ENCODE measurements around the gene C2orf66. TPM values are rescaled to one million over a fixed set of nuclear protein-coding genes. Genes with fewer than 3 reads are reported as not detected.
A peak's percentile ranks its signal among the peaks of the same experiment; 100 is the strongest.

Gene C2orf66
- polyA plus RNA-seq, 1 experiment = 0.05 TPM

DNA sequence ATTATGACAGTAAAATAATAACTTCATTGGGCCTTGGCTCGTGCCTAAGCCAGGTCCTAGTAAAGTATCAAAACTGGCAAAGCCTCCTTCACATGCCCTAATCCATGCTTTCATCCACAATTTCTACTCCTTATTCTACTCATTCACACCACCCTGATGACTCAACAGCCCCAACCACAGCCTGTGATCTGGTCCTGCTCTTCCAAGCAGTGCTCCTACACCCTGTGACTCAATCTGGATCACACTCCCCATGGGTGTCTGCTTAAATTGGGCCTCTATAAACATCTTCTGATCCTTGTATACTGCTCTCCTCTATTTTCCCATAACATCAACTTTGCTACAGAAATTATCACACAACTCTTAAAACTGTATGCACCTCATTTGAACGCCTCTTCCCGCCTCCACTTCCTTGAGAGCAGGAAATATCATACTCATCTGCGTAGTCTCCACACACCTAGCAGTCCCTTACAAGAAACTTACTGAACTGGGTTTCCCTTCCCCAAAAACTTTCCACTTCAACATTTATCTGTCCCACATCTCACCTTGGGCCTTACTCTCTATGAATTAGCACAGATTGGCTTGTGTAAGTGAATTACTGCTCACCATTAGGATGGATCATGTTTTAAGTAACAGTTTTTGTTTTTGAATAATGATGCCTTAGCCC, 25.6 kb downstream of the C2orf66 start:
- CTCF ChIA-PET = no interaction called here
- no peak for TF ChIP-seq CTCF (IDR thresholded peaks at IDR 0.05; ENCODE audit: low read depth, low read length)
- H3K27ac ChIP-seq (ENCODE audit: low read depth, low read length) = no peak overlapping the region

GRCh38 chr2:196767101-196767500, 42.1 kb downstream of the C2orf66 start:
- ChIA-PET POLR2A (no interaction called here), CTCF (interaction anchor here (0.6 to 6.4 kb wide), 2 partner anchors 16 to 689 kb away, joined by 3 to 49 read pairs; no protein-coding TSS in a partner anchor)
- Histone ChIP-seq H3K27me3 (ENCODE audit: control insufficient read depth, insufficient read depth, low read length) (no peaks in the 10 kb centered on the region), H3K9me3 (ENCODE audit: control insufficient read depth, insufficient read depth, low read length) (no peaks in the 10 kb centered on the region), H3K27ac (ENCODE audit: low read depth, low read length) (no peak overlapping the region), H3K4me3 (ENCODE audit: low read depth, low read length) (no peak overlapping the region)
- no peak for TF ChIP-seq CTCF (IDR thresholded peaks at IDR 0.05; ENCODE audit: low read depth, low read length)
- DNase-seq (ENCODE audit: low read depth, low spot score) = no peak

More for the DNA sequence above, 25.6 kb downstream of the C2orf66 start:
- POLR2A ChIA-PET = no interaction called here
- Histone ChIP-seq H3K4me3 (ENCODE audit: low read depth, low read length) (no peak overlapping the region), H3K9me3 (ENCODE audit: control insufficient read depth, insufficient read depth, low read length) (no peaks in the 10 kb centered on the region), H3K27me3 (ENCODE audit: control insufficient read depth, insufficient read depth, low read length) (no peaks in the 10 kb centered on the region)
- no peak for DNase-seq (ENCODE audit: low read depth, low spot score)

DNA sequence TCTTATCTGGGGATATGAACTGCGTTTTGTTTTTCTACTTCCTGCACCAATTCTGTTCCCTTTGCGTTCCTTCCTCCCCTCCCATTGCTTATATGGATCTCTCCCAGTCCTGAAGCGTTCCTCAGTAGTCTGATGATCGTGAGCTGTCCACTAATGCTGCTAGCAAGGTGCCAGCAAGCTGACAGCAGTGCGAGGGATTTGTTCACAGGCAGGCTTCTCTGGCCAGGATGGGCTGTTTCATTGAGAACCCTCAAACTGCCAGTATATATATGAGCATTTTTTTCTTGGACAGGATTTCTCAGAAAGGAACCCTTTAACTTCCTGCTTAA, 49.8 kb downstream of the C2orf66 start:
- POLR2A ChIA-PET = interaction anchor here (1.1 kb wide), 1 partner anchor 685 kb away, joined by 3 read pairs; no protein-coding TSS in a partner anchor
- H3K4me3 ChIP-seq (ENCODE audit: low read depth, low read length) = no peak overlapping the region
- peak overlapping the region; percentile 39 for H3K27ac ChIP-seq (ENCODE audit: low read depth, low read length)
- no peaks in the 10 kb centered on the region for H3K9me3 ChIP-seq (ENCODE audit: control insufficient read depth, insufficient read depth, low read length)
- no peak for TF ChIP-seq CTCF (IDR thresholded peaks at IDR 0.05; ENCODE audit: low read depth, low read length)
- CTCF ChIA-PET = interaction anchor here (0.6 to 2.1 kb wide), 12 partner anchors 9 to 1052 kb away, joined by 3 to 15 read pairs (median 4); no protein-coding TSS in a partner anchor
- H3K27me3 ChIP-seq (ENCODE audit: control insufficient read depth, insufficient read depth, low read length) = no peaks in the 10 kb centered on the region
- DNase-seq (ENCODE audit: low read depth, low spot score) = peak; percentile 15

- no peaks in the 10 kb centered on the region for H3K9me3 ChIP-seq (ENCODE audit: control insufficient read depth, insufficient read depth, low read length)
- peak; percentile 43 for TF ChIP-seq CTCF (IDR thresholded peaks at IDR 0.05; ENCODE audit: low read depth, low read length)
- no peak overlapping the region for H3K4me3 ChIP-seq (ENCODE audit: low read depth, low read length)
- no peak overlapping the region for H3K27ac ChIP-seq (ENCODE audit: low read depth, low read length)
- no peaks in the 10 kb centered on the region for H3K27me3 ChIP-seq (ENCODE audit: control insufficient read depth, insufficient read depth, low read length)
- POLR2A ChIA-PET = interaction anchor here (0.7 to 1.1 kb wide), 3 partner anchors 119 to 684 kb away, joined by 3 to 10 read pairs (median 4); partner anchors contain the start of gene CCDC150
- DNase-seq (ENCODE audit: low read depth, low spot score) = no peak
- CTCF ChIA-PET = interaction anchor here (0.6 to 2.1 kb wide), 22 partner anchors 8 to 681 kb away, joined by 3 to 15 read pairs (median 3); no protein-coding TSS in a partner anchor
These were observed 50.4 kb downstream of the C2orf66 start for GRCh38 chr2:196758474-196759377.

Small RNA genes within 50 kb of the gene (small RNA-seq; reads per million reads assigned to genes)
- not detected for gene AC012486.1 (ENCODE audit: insufficient read length, low read depth)

Other genes with a start within 250 kb of the C2orf66 start
- gene HECW2, start 215.8 kb downstream of the C2orf66 start, polyA plus RNA-seq (2011; rRNA removed) = 2.3 and 2.9 TPM in 2 replicates
- gene CCDC150, start 169.6 kb downstream of the C2orf66 start, polyA plus RNA-seq (2011; rRNA removed) = 1.3 and 1.5 TPM in 2 replicates
- gene GTF3C3, start 9.7 kb downstream of the C2orf66 start, polyA plus RNA-seq (2011; rRNA removed) = 31.4 and 31.6 TPM in 2 replicates
- gene PGAP1, start 117.4 kb upstream of the C2orf66 start, polyA plus RNA-seq (2011; rRNA removed) = 4.7 and 6.4 TPM in 2 replicates

Measured in AG04450 (cell line).